HUDEP-2 (cell line): Measurements from ENCODE around the gene CALN1.

Experiments
- DNase-seq, 76 experiments: peaks; one replicate each; lab custom pipeline; 2025; ENCODE audit not compliant: unreplicated experiment in 76 of 76; lab: John Stamatoyannopoulos, UW

Gene CALN1

GRCh38 chr7:72057231-72057630 is 354.9 kb downstream of the CALN1 start:
- no peak for DNase-seq

GRCh38 chr7:72055426-72055825 is 356.7 kb downstream of the CALN1 start:
- DNase-seq: no peak

GRCh38 chr7:72053292-72053691 is 358.8 kb downstream of the CALN1 start:
- no peak for DNase-seq

DNA sequence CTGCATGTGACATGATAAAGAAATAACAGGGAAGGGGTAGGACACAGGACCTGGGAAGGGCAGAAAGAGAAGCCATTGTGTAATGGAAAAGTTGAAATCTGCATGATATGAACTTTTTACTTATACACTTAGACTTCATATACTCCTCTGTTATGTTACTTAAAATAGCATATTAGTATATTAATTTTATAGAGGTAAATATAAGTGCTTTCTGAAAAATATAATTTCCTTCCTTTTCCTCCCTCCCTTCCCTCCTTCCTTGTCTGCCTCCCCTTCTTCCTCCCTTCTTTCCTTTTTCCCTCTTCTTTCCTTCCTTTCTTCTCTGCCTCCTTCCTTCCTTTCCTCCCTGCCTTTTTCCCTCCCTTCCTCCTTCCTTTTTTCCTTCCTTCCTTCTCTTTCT is 363.7 kb downstream of the CALN1 start:
- DNase-seq: no peak

DNA sequence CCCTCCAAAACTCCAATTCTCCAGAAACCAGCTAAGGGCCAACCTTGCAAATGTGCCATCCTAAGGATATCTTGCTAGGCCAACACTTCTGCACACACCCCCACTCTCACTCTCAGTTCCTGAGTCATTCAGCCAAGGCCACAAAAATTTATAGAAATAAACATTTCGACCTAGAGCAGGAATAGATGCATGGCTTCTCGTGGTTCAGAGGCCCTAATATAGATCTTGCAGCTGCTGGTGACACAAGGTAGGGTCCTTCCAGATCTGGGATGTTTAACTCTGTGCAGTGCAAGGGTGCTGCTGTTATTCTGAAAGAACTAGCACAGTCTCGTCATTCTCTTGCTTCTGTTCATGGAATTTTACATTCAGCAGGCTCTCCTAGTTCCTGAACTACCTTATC is 369.3 kb downstream of the CALN1 start:
- no peak for DNase-seq

DNA sequence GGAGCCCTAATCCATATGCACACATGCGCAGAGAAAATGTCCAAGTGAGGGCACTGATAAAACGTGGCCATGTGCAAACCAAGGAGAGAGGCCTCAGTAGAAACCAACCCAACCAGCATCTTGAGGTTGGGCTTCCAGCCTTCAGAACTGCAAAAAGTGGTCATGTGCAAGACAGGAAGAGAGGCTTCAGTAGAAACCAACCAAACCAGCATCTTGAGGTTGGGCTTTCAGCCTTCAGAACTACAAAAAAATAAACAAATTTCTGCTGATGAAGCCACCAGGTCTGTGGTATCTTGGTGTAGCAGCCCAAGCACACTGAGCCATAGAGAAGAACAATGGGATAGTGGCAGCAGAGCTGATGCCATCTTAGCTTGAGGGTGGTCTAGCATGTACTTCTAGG is 371.5 kb downstream of the CALN1 start:
- no peak for DNase-seq

- DNase-seq: no peak
These were observed 372.7 kb downstream of the CALN1 start for GRCh38 chr7:72039460-72039859.

DNA sequence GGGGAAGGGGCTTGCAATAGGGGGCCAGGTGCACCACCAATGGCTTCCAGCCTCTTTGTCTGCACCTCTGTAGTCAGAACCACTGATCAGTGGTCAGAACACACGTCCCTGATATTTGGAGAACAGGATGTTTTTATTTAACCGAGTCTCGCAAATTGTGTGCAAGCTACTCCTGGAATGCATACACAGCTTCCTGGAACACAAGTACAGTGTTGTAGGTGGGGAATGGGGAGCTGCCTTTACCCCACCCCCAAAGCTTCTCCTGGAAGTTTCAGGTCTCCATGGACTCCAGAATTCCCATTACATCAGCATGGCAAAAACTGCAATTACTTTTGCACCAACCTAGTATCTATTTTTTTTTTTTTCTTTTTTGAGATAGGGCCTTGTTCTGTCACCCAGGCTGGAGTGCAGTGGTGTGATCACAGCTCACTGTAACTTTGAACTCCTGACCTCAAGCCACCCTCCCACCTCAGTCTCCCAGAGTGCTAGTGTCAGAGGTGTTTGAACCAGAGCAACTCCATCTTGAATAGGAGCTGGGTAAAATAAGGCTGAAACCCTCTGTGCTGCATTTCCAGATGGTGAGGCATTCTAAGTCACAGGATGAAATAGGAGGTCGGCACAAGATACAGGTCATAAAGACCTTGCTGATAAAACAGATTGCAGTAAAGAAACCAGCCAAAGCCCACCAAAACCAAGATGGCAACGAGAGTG is 374.0 kb downstream of the CALN1 start:
- DNase-seq: no peak

DNA sequence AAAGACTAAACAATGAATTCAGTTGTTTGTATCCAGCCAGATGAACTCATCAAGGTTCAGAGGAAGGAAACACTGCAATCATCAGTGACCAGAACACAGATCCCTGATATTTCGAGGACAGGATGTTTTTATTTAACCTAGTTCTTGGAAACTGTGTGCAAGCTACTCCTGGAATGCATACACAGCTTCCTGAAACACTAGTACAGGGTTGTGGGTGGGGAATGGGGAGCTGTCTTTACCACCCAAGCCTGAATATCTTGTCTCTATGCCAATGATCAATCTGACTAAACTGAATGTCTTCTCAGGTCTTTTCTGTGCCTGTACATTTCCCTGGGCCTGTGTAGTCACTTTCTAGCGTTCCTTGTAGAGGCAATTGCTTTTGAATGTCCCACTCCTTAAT is 374.6 kb downstream of the CALN1 start:
- DNase-seq: no peak

DNA sequence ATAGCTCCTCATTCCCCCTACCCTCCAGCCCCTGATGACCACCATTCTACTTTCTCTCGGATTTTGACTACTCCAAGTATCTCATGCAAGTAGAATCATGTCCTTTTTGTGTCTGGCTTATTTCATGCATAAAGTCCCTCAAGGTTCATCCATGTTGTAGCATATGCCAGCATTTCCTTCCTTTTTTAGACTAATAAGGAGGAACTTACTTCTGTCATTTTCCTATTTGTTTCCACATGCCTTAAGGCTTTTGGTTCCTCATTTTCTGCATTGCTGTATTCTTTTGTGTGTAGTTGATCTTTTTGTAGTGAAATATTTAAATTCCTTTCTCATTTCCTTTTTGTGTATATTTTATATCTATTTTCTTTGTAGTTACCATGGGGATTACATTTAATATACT is 376.9 kb downstream of the CALN1 start:
- no peak for DNase-seq

- DNase-seq: no peak
These were observed 379.2 kb downstream of the CALN1 start for GRCh38 chr7:72032934-72033333.

GRCh38 chr7:72030994-72031667 is 381.0 kb downstream of the CALN1 start:
- no peak for DNase-seq

- no peak for DNase-seq
These were observed 383.9 kb downstream of the CALN1 start for GRCh38 chr7:72028267-72028666.

DNA sequence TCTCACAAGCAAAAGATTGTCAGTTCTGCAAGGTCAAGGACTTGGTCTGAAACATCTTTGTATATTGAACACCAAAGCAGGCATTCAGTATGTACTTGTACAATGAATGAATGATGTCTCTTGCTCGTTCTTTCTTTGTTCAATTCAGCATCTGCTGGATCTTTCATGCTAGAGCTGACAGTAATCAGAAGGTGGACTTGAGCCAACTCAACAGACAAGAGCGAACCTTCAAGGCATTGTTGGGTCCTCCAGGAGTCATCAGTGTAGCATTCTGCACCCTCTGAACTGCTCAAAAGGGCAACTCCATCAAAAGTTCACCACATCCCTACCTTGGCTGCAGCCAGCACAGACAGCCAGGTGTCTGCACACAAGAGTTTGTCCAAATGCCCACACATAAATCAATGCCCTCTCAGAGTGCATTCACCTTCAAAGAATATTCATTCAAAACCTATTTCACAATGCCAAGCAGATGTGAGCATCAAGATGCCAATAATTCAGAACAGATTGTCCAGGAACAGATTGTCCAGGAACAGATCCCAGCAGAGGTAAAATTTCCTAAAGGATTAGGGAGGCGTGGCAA is 386.7 kb downstream of the CALN1 start:
- no peak for DNase-seq

- no peak for DNase-seq
These were observed 388.2 kb downstream of the CALN1 start for GRCh38 chr7:72023926-72024325.

DNA sequence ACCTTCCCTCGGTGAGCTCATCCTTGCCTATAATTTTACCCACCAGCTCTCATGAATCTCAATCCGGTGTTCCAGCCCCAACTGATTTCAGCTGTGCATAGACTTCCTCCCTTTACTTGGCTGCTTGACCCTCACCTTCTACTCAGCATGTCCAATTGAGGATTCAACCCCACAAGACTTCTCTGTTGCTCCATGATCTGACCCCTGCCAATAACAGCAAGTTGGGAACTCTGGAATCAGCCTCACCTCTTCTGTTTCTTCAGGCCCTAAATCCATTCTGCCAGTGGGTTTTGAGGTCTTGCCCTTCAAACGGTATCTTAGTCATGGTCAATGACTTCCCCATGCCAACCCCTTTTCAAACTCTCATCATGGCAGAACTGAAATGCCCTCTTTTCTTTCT is 390.4 kb downstream of the CALN1 start:
- no peak for DNase-seq

DNA sequence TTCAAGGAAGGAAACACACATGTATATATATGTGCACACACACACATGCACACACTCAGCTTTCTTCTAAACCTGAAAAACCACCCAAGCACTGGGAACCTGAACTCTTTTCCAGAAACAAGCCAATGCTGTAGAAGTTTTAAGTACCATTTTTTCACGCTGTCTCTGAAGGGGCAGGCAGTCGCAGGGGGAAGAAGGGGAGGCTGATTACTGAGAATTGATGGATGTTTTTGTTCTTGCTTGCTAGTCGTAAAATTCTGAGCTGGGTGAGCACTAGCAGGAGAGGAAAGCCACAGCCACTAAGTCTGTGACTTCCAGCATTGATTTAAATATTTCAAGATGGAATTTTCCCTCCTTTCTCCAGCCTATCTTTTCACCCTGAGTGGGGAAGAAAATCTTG is 391.8 kb downstream of the CALN1 start:
- DNase-seq: no peak

DNA sequence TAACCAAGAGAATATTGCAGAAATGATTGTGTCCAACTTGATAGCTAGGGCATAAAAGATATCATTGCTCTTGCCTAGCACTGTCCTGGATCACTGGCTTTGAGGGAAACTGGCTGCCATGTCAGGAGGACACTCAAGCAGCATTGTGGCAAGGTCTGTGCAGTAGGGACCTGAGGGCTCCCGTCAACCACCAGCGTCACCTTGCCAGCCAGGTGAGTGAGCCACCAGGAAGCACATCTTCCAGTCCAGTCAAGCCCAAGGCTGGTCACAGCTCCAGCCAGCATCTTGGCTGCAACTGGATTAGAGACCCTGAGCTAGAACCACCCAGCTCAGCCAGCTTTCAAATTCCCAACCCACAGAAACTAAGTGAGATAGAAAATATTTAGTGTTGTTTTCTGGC is 392.7 kb downstream of the CALN1 start:
- DNase-seq: no peak

DNA sequence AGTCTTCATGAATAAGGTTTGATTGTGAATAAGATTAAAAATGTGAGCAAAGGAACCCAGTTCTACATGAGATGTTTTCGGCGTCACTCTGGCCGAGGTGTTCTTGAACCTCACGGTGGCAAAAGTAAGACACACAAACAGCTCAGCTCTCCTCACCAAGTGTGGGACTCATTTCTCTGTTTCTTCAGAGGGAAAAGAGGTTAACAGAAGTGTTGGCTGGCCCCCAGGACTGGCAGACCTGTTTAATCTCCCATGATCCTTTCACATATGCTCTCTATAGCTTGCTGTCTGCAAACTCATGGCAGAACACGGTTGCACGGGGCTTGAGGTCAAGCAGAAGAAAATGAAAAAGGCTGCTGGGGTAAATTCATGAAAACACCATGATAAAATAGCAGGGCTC is 394.4 kb downstream of the CALN1 start:
- no peak for DNase-seq

DNA sequence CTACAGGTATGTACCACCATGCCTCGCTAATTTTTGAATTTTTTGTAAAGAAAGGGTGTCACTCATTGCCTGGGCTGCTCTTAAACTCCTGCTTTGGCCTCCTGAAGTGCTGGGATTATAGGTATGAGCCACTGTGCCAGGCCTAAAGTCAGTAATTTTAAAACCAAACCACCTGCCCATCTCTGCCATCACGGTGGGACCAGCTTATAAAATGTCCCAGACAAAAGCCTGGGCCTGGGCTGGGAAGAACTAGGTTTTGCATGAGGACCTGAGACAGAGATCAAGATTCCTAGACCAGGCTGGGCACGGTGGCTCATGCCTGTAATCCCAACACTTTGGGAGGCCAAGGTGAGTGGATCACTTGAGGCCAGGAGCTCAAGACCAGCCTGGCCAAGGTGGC is 395.6 kb downstream of the CALN1 start:
- DNase-seq: no peak

GRCh38 chr7:72015136-72015535 is 397.0 kb downstream of the CALN1 start:
- DNase-seq: no peak

DNA sequence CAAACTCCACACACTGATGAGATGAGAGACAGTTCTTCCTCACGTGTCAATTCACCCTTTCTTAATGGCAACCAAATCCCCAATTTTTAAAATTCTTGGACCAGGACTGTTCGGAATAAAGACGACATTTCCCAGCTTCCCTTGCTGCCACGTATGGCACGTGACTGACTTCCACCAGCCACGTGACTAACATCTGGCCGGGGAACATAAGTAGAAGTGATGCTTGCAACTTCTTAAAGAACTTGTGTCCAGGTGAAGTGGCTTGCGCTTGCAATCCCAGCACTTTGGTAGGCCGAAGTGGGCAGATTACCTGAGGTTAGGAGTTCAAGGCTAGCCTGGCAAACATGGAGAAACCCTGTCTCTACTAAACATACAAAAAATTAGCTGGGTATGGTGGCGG is 405.1 kb downstream of the CALN1 start:
- DNase-seq: no peak
